Jurkat, Clone E6-1 (cell line): ENCODE results near the gene HRK. TPM values are rescaled to one million over a fixed set of nuclear protein-coding genes. Genes with fewer than 3 reads are reported as not detected.

Source experiments
- DNase-seq: peaks from one replicate; pipeline ENCODE4 v3.0.0-alpha.2; 2011; ENCODE audit warnings: low read depth, low spot score
- H3K4me3 ChIP-seq: 2 replicates; pipeline ENCODE4 v1.5.1; 2011; ENCODE audit warnings: mild to moderate bottlenecking, low read length, control low read depth, moderate library complexity
- polyA plus RNA-seq: library from polyadenylated mRNA; unstranded; fragments of >200 nt; gene quantifications from one replicate; pipeline ENCODE4 v1.2.1, GENCODE V29; 2012; ENCODE audit warnings: missing spikeins; ENCODE audit not compliant: insufficient read length, insufficient read depth

HRK gene
- 0.71 TPM for polyA plus RNA-seq

- DNase-seq, result no peak
- H3K4me3 ChIP-seq, result peak within 1 kb of the TSS; percentile 51
Measured at GRCh38 chr12:116881325-116881876, at the start of gene HRK. TSS of gene HRK (minus strand) at chr12:116881441. CDS start at chr12:116881307, 134 bp downstream.

- no peak for DNase-seq
- H3K4me3 ChIP-seq, result no peak overlapping the region
Measured at GRCh38 chr12:116929885-116930284, 48.6 kb upstream of the HRK start.

- DNase-seq, result no peak
- no peak overlapping the region for H3K4me3 ChIP-seq
Measured at GRCh38 chr12:116928504-116928903, 47.3 kb upstream of the HRK start.

GRCh38 chr12:116927244-116927940 lies 46.2 kb upstream of the HRK start:
- no peak for DNase-seq
- H3K4me3 ChIP-seq, result no peak overlapping the region

- DNase-seq, result no peak
- H3K4me3 ChIP-seq, result no peak overlapping the region
Measured at GRCh38 chr12:116926283-116927243, 45.3 kb upstream of the HRK start.

- DNase-seq, result peak; percentile 92
- H3K4me3 ChIP-seq, result no peak overlapping the region
Measured at GRCh38 chr12:116924558-116925453, 43.6 kb upstream of the HRK start.

GRCh38 chr12:116922194-116922897 lies 41.1 kb upstream of the HRK start:
- DNase-seq, result no peak
- H3K4me3 ChIP-seq, result no peak overlapping the region

- no peak overlapping the region for H3K4me3 ChIP-seq
- DNase-seq, result no peak
Measured at GRCh38 chr12:116920939-116921338, 39.7 kb upstream of the HRK start.

- no peak overlapping the region for H3K4me3 ChIP-seq
- no peak for DNase-seq
Measured at GRCh38 chr12:116919706-116920485, 38.7 kb upstream of the HRK start.

- H3K4me3 ChIP-seq, result no peak overlapping the region
- no peak for DNase-seq
Measured at GRCh38 chr12:116919247-116919661, 38.0 kb upstream of the HRK start.

GRCh38 chr12:116918464-116918863 lies 37.2 kb upstream of the HRK start:
- no peak for DNase-seq

GRCh38 chr12:116916714-116917114 lies 35.5 kb upstream of the HRK start:
- H3K4me3 ChIP-seq, result no peak overlapping the region
- no peak for DNase-seq

More at GRCh38 chr12:116918464-116918863, 37.2 kb upstream of the HRK start:
- no peak overlapping the region for H3K4me3 ChIP-seq

GRCh38 chr12:116916122-116916521 lies 34.9 kb upstream of the HRK start:
- DNase-seq, result no peak
- H3K4me3 ChIP-seq, result no peak overlapping the region

- DNase-seq, result no peak
- no peak overlapping the region for H3K4me3 ChIP-seq
Measured at GRCh38 chr12:116915326-116915725, 34.1 kb upstream of the HRK start.

GRCh38 chr12:116910645-116911451 lies 29.6 kb upstream of the HRK start, which contains the start of gene FBXW8:
TSS of gene FBXW8 (plus strand) at chr12:116910950. CDS start at chr12:116911038, 88 bp downstream.
- peak; percentile 39 for DNase-seq
- H3K4me3 ChIP-seq, result peak within 1 kb of the TSS; percentile 75

GRCh38 chr12:116910280-116910644 lies 29.0 kb upstream of the HRK start:
- H3K4me3 ChIP-seq, result peak overlapping the region; percentile 75
- DNase-seq, result no peak

- H3K4me3 ChIP-seq, result no peak overlapping the region
- DNase-seq, result no peak
Measured at GRCh38 chr12:116906285-116906684, 25.0 kb upstream of the HRK start.
